GM20000 (cell line): ENCODE data around the gene CDC34.

ENCODE experiments used
- DNase-seq: peaks from one replicate; pipeline ENCODE4 v3.0.0; 2012; ENCODE audit warnings: low spot score
- CTCF ChIP-seq: IDR thresholded peaks from 2 replicates; pipeline ENCODE4 v1.5.1; 2012; ENCODE audit warnings: mild to moderate bottlenecking, control low read depth; ENCODE audit errors: extremely low read depth, missing control alignments

CDC34 gene

GRCh38 chr19:542173-542866 lies 10.8 kb downstream of the CDC34 start:
- no peak for TF ChIP-seq CTCF
- no peak for DNase-seq

- DNase-seq = peak; percentile 36
- TF ChIP-seq CTCF = no peak
These were observed 12.5 kb downstream of the CDC34 start, which contains the start of gene GZMM for GRCh38 chr19:543910-544608. GZMM (plus strand) TSS chr19:544053; CDS start chr19:544072, 19 bp downstream.

GRCh38 chr19:547117-547516 lies 15.6 kb downstream of the CDC34 start:
- TF ChIP-seq CTCF = no peak
- peak; percentile 18 for DNase-seq

DNA sequence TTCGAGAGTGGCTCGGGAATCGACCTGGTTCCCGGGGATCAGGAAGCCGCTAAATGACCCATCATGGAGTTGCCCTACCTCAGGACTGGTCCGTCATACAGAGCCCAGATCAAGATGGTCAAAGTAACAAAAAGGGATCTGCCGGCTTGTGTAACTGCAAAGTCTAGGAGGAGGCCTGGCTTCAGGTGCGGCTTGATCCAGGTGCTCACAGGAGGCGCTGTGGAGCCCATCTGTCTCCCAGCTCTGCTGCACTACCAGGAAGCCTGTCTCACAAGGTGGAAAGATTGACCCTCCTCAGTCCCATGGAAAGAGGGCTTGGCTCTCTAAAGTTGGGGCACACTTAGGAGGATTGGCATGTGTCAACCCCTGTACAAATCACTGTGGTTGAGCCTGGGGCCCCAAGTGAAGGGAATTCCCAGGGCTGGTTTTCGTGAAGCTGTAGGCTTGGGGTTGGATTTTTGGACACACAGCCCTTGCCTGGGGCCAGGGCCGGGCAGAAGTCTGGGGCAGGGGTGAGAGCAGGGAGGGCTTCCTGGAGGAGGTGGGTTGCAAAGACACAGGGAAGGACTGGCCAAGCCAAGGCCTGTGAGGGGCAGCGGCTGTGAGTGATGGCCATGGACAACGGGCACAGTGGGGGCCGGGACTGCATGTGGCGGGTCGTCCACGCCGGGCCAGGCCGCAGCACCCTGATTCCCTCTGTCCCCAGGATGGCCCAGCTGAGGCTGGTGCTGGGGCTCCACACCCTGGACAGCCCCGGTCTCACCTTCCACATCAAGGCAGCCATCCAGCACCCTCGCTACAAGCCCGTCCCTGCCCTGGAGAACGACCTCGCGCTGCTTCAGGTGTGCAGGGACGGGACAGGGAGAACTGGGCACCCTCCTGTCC lies 16.5 kb downstream of the CDC34 start:
- no peak for TF ChIP-seq CTCF
- DNase-seq = peak; percentile 38

GRCh38 chr19:548886-549830 lies 17.6 kb downstream of the CDC34 start:
- TF ChIP-seq CTCF = no peak
- DNase-seq = peak; percentile 43

- TF ChIP-seq CTCF = no peak
- no peak for DNase-seq
These were observed 23.3 kb downstream of the CDC34 start for GRCh38 chr19:554817-555216.
